Measurements from ENCODE around the gene TCAP.

Gene TCAP, protein sequence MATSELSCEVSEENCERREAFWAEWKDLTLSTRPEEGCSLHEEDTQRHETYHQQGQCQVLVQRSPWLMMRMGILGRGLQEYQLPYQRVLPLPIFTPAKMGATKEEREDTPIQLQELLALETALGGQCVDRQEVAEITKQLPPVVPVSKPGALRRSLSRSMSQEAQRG

DNA sequence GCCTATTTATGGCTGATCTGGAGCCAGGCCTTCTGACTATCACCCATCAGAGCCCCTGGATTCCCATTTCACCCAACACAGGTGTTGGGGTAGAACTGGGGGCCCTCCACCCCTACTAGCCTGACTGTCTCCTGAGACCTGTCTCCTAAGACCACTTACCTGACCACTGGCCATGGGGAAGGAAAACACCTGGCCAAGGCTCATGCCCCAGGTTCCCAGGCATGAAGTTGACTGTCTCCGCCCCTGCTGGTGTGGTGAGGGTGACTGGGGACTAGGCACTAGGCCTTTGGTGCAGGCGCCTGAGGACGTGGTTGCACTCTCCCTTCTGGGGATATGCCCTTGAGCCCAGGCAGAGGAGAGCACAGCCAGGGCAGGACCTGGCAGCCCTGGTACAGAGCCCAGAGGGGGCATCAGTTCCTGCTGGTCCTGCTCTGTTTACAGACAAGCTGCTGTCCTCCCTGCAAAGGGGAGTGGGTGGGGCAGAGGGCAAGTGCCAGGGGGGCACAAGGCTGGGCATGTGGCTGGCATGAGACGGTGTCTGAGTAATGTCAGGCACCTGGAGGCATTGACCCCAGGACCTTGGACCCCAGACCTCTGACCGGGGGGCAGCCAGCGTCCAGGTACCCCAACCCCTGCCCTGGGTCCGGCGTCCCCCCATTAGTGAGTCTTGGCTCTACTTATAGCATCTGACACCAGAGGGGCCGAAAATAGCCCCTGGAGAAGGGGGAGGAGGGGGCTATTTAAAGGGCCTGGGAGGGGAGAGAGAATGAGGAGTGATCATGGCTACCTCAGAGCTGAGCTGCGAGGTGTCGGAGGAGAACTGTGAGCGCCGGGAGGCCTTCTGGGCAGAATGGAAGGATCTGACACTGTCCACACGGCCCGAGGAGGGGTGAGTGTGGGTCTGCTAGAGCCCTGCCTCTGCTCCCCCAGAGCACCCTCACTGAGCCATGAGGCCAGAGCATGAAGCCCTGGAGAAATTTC lies at the start of gene TCAP:
Gene TCAP, plus strand, starts transcription at position 769 of the 981 bp plus-strand sequence. Its CDS starts 11 bp downstream, at position 780.
- in situ Hi-C loops (cut with MboI; ENCODE audit: low sequenced_read_pairs), result no loop called here
- Histone ChIP-seq H3K4me1 (peaks cover 5% of the 10 kb centered on the region), H3K9me3 (no peaks in the 10 kb centered on the region), H3K4me3 (no peak within 1 kb of the TSS), H3K27me3 (ENCODE audit: low read depth) (no peaks in the 10 kb centered on the region), H3K36me3 (replicated peaks) (no peaks in the 10 kb centered on the region)
- DNase-seq (ENCODE audit: low spot score in 2 of 2), result no peak

DNA sequence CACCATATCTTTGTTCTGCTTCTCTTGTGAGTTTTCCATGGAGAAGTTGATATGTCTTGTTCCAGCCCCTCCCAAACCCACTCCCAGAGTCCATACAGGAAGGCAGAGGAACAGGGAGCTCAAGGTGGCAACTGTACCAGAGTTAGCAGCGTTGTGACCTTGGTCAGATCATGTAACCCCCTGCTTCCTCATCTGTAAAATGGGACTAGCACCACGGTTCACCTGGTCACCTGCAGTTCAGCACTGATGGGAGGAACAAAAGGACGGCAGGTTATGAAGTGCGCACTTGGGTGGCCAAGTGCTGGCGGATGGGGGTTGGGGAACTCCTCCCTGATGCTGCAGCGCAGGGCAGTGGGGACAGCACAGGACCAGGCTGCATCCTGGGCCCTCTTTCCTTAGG lies 49.7 kb upstream of the TCAP start:
- Histone ChIP-seq H3K36me3 (replicated peaks) (no peaks in the 10 kb centered on the region), H3K9me3 (no peaks in the 10 kb centered on the region), H3K4me3 (no peak overlapping the region), H3K27me3 (ENCODE audit: low read depth) (no peaks in the 10 kb centered on the region), H3K4me1 (peaks cover 7% of the 10 kb centered on the region)
- in situ Hi-C loops (cut with MboI; ENCODE audit: low sequenced_read_pairs), result no loop called here
- no peak for DNase-seq (ENCODE audit: low spot score in 2 of 2)

DNA sequence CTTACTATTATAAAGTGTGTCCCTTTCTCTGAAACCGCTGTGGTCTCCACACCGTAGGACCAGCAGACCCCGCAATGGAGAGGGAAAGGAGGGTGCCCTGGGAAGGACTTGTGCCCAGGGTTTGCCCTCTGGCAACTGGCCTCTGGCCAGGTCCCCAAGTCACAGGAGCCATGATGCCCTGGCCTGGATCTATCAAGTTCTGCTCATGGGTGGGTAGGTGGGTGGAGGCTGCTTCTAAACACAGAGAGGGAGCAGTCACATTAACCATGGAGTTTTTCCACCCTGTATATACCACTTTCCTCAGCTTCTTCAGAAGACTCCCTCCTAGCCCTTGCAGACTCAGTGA lies 48.1 kb upstream of the TCAP start:
- H3K36me3 ChIP-seq (replicated peaks), result no peaks in the 10 kb centered on the region
- H3K4me1 ChIP-seq, result peaks cover 8% of the 10 kb centered on the region
- H3K9me3 ChIP-seq, result no peaks in the 10 kb centered on the region
- no peak for DNase-seq (ENCODE audit: low spot score in 2 of 2)
- H3K27me3 ChIP-seq (ENCODE audit: low read depth), result no peaks in the 10 kb centered on the region
- in situ Hi-C loops (cut with MboI; ENCODE audit: low sequenced_read_pairs), result no loop called here
- H3K4me3 ChIP-seq, result peak overlapping the region; percentile 27

DNA sequence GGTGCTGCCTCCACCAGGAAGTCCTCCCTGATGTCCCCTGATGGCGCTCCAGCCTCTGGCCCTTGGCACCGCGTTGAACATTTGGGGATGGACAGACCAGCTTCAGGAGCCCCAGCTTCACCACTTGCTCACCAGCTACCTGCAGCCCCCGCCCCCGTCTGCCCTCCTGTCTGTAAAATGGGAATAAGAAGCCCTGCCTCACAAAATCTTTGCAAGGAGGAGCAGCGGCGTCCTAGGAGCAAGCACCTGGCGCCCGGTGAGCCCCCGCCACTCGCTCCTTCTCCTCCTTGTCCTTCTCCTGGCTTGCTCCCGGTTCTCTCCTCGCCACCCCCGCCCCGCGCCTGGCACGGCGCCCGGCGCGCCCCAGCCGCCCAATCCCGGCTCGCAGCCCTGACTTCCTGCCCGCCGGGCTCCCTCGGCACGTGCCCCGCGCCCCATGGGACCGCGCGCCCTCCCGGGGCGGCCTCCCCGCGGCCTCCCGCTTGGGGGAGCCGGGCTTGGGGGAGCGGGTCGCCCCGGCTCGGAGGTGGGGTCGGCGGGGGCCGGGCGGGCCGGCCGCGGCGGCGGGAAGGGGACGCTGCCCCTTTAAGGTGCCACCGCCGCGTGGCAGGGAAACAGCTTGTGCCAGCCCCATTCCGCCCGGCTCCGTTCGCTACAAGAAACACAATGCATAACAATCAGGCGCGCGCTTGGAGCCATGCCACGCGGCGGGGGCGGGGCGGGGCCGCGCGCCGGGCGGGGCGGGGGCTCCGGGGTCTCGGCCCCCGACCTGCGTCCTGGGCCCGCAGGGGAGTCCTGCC lies 47.5 kb upstream of the TCAP start:
- in situ Hi-C loops (cut with MboI; ENCODE audit: low sequenced_read_pairs), result no loop called here
- no peaks in the 10 kb centered on the region for H3K9me3 ChIP-seq
- peak; percentile 34 to 77 for DNase-seq (ENCODE audit: low spot score in 2 of 2)
- H3K27me3 ChIP-seq (ENCODE audit: low read depth), result no peaks in the 10 kb centered on the region
- H3K4me3 ChIP-seq, result peak overlapping the region; percentile 27
- H3K4me1 ChIP-seq, result peaks cover 9% of the 10 kb centered on the region
- no peaks in the 10 kb centered on the region for H3K36me3 ChIP-seq (replicated peaks)

DNA sequence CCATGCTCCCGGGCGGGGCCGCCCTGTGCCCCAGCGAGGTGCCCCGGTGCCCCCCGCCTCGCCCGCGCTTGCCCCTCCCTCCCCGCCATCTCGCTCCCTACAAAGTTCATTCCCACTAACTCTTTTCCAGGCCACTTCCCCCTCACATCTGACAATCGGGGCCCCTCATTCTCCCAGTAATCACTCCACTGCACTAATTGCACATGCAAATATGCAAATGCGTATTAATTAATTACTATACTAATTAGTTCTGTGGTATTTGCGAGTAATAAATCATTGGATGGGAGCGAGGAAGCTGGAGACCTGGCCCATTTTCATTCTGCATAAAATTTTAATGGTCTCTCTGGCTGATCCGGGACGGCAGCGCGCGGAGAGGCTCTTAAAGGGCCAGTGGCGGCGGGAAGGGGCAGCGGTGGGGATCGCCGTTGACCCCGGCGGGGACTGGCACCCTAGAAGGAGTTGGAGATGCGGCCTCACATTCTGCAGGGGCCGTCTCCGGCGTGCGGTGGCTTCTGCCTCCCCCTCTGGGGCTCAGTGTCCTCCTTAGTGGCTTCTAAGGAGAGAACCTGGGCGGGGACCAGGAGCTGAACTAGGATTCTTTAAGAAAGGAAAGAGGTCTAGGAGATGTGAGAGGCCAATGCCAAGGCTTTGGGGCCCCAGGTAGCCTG lies 46.8 kb upstream of the TCAP start:
- in situ Hi-C loops (cut with MboI; ENCODE audit: low sequenced_read_pairs), result no loop called here
- peaks cover 9% of the 10 kb centered on the region for H3K4me1 ChIP-seq
- H3K9me3 ChIP-seq, result no peaks in the 10 kb centered on the region
- H3K4me3 ChIP-seq, result peak overlapping the region; percentile 22
- H3K27me3 ChIP-seq (ENCODE audit: low read depth), result no peaks in the 10 kb centered on the region
- no peaks in the 10 kb centered on the region for H3K36me3 ChIP-seq (replicated peaks)
- DNase-seq (ENCODE audit: low spot score in 2 of 2), result peak; percentile 38 to 54

DNA sequence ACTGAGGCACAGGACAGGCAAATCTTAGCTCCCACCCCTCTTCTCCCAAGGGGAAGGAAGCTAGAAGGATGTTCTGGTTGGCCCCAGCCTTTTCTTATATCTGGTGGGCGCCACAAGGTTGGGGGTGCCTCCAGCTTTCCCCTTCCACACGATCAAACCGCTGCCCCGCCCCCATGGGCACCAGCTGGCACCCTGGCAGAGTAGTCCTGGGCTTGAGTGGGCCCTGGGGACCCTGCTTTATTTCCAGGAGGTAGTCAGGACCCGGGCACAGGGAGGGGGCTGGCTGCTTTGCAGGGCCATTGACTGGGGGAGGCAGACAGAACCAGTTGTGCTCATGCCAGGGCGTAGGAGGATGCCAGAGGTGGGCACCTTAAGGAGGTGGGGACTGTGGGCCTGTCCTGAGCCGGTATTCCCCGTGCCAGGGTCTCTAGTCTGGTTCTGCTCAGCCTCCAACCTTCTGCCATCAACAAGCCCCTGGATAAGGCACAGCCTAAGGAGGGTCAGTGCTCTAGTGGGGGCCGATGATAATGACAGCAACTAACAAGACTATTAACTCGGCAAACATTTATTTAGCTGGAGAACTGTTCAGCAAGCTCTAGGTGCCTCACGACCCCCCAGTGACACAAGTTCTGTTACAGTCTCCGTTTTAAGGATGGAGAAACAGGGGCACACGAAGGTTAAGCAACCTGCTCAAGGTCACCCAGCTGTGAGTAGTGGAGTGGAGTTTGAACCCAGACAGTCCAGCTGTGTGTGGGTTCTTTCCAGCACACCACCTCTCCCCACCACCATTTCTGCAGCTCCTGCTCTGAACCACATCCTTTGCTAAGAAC lies 46.0 kb upstream of the TCAP start:
- DNase-seq (ENCODE audit: low spot score in 2 of 2), result no peak
- in situ Hi-C loops (cut with MboI; ENCODE audit: low sequenced_read_pairs), result no loop called here
- Histone ChIP-seq H3K4me1 (peaks cover 9% of the 10 kb centered on the region), H3K36me3 (replicated peaks) (no peaks in the 10 kb centered on the region), H3K27me3 (ENCODE audit: low read depth) (no peaks in the 10 kb centered on the region), H3K4me3 (no peak overlapping the region), H3K9me3 (no peaks in the 10 kb centered on the region)

DNA sequence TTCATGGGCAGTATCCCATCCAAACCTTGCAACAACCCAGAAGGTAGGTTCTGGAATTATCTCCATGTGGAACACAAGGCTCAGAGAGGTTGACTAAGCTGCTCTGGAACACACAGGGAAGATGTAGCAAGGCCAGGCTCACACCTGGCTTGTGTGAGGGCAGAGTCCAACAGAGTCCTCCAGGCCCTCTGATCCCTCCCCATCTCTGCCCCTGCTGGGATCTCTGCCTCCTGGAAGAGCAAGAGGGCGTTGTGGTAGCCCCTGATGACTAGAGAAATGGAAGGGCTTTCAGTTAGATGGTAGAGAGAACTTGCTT lies 45.4 kb upstream of the TCAP start:
- H3K36me3 ChIP-seq (replicated peaks), result no peaks in the 10 kb centered on the region
- no peaks in the 10 kb centered on the region for H3K27me3 ChIP-seq (ENCODE audit: low read depth)
- H3K4me1 ChIP-seq, result peaks cover 9% of the 10 kb centered on the region
- no peak overlapping the region for H3K4me3 ChIP-seq
- H3K9me3 ChIP-seq, result no peaks in the 10 kb centered on the region
- no peak for DNase-seq (ENCODE audit: low spot score in 2 of 2)
- in situ Hi-C loops (cut with MboI; ENCODE audit: low sequenced_read_pairs), result loop anchor here (5.0 kb wide), 1 partner anchor 77 kb away; no protein-coding TSS in a partner anchor

DNA sequence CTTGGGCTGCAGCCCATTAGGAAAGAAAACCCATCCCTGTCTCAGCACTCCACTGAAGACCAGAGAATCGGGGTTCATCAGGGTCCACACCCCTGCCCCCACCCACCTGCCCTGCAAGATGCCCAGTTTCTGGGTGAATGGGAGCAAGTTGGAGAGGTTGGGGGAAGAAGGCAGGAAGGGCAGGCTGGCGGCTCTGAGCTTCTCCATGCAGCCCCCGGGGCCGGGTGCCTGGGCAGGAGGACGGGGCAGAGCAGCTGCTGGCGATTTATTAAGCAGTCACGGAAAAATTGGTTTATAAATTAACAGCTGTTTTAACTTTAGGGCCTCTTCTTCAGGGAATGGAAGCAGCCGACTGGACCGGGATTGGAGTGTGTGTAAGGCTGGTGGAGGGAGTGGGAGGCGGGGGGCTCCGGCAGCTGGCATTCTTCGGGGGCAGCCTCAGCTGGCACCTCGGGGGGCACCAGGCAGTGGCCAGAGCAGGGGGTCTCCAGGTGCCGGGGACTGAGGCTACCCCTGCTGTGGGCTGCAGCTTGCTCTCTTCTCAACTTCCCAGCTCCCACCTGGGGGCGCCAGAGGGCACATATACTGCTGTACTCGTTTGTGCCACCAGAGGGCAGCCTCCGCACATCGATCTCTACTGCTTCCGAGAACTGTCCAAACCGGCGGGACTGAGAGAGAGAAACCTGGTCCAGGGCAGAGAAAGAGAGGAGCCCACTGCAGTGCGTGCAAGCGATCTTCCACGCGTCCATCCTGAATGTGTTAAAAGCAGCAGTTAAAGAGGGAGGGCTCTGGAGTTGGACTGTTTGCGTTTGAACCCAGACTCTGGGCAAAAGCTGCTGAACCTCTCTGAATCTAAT lies 43.4 kb upstream of the TCAP start:
- Histone ChIP-seq H3K36me3 (replicated peaks) (no peaks in the 10 kb centered on the region), H3K4me3 (no peak overlapping the region), H3K4me1 (peaks cover 9% of the 10 kb centered on the region), H3K27me3 (ENCODE audit: low read depth) (no peaks in the 10 kb centered on the region), H3K9me3 (no peaks in the 10 kb centered on the region)
- in situ Hi-C loops (cut with MboI; ENCODE audit: low sequenced_read_pairs), result loop anchor here (5.0 kb wide), 1 partner anchor 79 kb away; no protein-coding TSS in a partner anchor
- DNase-seq (ENCODE audit: low spot score in 2 of 2), result peak; percentile 68 to 89

DNA sequence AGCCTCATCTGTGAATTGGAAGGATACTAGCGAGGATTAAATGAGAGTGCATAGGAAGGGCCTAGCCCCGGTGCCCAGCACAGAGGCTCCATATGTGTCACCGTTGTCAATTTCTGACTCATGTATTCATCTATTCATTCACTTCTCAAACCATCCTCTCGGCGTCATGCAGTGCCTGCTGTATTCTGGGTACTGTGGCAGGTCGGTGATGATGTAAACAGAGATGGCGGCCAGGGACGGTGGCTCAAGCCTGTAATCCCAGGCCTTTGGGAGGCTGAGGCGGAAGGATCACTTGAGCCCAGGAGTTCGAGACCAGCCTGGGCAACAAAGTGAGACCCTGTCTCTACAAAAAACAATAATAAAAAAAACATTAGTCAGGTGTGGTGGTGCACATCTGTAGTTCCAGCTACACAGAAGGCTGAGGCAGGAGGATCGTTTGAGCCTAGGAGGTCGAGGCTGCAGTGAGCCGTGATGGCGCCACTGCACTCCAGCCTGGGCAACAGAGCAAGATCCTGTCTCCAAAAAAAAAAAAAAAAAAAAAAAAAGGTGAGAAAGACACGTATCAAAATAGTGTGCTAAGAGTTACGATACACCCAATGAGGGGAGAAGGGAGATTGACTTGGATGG lies 42.7 kb upstream of the TCAP start:
- DNase-seq (ENCODE audit: low spot score in 2 of 2), result no peak
- H3K4me1 ChIP-seq, result peaks cover 8% of the 10 kb centered on the region
- H3K27me3 ChIP-seq (ENCODE audit: low read depth), result no peaks in the 10 kb centered on the region
- no peaks in the 10 kb centered on the region for H3K9me3 ChIP-seq
- no peaks in the 10 kb centered on the region for H3K36me3 ChIP-seq (replicated peaks)
- in situ Hi-C loops (cut with MboI; ENCODE audit: low sequenced_read_pairs), result loop anchor here (5.0 kb wide), 1 partner anchor 80 kb away; no protein-coding TSS in a partner anchor
- H3K4me3 ChIP-seq, result no peak overlapping the region

DNA sequence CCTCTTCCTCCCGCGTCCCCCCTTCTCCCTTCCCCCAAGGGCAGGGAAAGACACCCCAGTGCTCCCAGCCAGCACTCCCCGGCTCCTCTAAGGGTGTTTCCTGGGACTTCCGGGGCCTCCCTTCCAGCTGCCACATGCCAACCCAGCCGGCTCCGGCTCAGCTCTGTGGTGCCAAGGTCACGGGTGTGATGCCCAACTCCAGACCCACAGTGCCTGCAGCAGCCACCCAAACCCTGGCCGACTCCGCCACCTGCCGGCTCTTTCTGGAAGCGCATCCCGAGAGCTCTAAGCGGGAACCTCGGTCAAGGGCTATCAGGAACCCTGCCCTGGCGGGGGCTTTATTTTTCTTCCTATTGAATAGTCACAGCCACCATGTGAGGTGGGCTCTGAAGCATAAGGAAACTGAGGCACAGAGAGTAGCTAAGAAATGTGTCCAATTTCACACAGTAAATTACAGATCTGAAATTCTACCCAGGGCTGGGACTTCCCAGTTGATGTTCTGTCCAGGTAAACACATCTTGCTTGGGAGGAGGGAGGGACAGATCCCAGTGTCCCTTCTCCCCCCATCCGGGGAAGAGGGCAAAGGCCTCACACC lies 41.7 kb upstream of the TCAP start:
- peak in 1 of 2 experiments; percentile 91 for DNase-seq (ENCODE audit: low spot score in 2 of 2)
- Histone ChIP-seq H3K4me3 (no peak overlapping the region), H3K4me1 (peaks cover 5% of the 10 kb centered on the region), H3K36me3 (replicated peaks) (no peaks in the 10 kb centered on the region), H3K27me3 (ENCODE audit: low read depth) (no peaks in the 10 kb centered on the region), H3K9me3 (no peaks in the 10 kb centered on the region)
- in situ Hi-C loops (cut with MboI; ENCODE audit: low sequenced_read_pairs), result loop anchor here (5.0 kb wide), 1 partner anchor 81 kb away; no protein-coding TSS in a partner anchor

DNA sequence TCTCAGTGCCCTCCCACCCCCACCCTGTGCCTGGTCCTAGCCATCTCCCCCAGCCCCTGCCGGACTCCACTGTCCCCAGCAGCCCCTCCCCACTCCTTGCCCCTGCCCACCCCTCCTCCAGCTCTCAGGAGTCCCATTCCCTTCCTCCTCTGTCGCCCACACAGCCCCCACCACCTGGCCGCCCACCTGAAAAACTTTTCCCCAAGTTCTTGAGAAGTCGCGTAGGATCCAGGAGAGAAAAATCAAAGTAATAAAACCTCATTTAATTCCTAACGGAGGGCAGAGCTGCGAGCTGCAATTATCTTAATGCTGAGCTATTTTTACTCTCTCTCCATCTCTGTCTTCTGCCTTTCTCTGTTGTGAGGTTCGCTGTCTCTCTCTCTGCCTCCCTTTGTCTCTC lies 40.8 kb upstream of the TCAP start:
- in situ Hi-C loops (cut with MboI; ENCODE audit: low sequenced_read_pairs), result loop anchor here (5.0 kb wide), 1 partner anchor 82 kb away; no protein-coding TSS in a partner anchor
- no peaks in the 10 kb centered on the region for H3K27me3 ChIP-seq (ENCODE audit: low read depth)
- no peaks in the 10 kb centered on the region for H3K36me3 ChIP-seq (replicated peaks)
- H3K9me3 ChIP-seq, result no peaks in the 10 kb centered on the region
- H3K4me1 ChIP-seq, result peaks cover 2% of the 10 kb centered on the region; the same call in 1 of the 2 replicates
- DNase-seq (ENCODE audit: low spot score in 2 of 2), result no peak
- H3K4me3 ChIP-seq, result no peak overlapping the region
